Activated T-cell treated with anti-CD3 and anti-CD28 coated beads for 1 hour (primary cell): ENCODE measurements around the gene HOXD13.

Experiments used
- DNase-seq: peaks from one replicate; pipeline ENCODE4 v3.0.0-alpha.2; 2020; ENCODE audit warnings: low read depth

Gene HOXD13

GRCh38 chr2:176121190-176122051, 28.9 kb downstream of the HOXD13 start:
- no peak for DNase-seq

DNA sequence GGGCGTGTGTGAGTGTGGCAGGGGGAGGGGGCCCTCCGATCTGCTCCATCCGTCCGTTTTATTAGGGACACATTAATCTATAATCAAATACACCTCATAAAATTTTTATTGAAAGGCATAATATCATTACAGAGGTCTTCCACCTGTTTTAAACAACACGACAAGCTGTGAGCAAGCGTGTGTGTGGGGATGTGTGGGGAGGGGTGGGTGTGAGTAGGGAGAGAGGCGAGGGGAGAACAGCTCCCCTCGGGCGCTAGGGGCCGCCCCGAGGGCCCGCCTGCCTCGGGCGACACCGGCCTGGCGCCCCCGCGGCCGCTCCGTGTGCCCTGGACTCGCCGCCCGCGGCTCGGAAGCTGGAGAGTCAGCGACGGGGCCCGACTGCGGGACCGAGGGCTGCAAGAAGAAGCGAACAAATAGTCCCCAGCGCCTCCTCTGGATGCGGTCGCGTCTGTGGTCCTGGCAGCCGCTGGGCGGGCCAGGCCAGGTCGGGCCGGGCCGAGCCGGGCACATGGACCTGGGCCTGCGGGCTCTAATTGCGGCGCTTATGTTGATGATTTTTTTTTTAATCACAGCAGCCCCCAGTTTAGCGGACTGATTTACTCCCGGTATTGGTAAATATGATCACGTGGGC, 29.6 kb downstream of the HOXD13 start:
- DNase-seq, result no peak

- no peak for DNase-seq
Observed at GRCh38 chr2:176122683-176123410, 30.3 kb downstream of the HOXD13 start, which contains the start of gene HOXD9. TSS of gene HOXD9 (plus strand) at chr2:176122719. CDS start at chr2:176122769, 50 bp downstream.

DNA sequence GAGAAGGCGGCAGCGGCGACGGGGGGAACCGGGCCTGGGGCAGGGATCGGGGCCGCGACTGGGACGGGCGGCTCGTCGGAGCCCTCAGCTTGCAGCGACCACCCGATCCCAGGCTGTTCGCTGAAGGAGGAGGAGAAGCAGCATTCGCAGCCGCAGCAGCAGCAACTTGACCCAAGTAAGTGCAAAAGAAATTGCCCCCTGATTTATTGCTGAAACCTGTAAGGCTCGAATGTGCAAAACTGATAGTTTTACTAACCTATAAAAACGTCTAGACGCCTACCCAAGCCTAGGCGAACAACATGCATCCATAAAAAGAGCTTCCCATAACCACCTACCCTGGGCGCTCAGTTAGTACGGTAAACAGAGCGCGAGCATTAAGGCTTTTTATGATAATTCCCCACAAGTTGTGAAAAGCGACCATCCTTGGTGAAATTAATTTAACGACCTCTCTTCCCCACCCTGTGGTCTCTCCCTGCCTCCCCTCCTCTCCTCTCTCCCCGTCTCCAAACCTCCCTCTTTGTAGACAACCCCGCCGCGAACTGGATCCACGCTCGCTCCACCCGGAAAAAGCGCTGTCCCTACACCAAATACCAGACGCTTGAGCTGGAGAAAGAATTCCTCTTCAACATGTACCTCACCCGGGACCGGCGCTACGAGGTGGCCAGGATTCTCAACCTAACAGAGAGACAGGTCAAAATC, 31.0 kb downstream of the HOXD13 start:
- no peak for DNase-seq

DNA sequence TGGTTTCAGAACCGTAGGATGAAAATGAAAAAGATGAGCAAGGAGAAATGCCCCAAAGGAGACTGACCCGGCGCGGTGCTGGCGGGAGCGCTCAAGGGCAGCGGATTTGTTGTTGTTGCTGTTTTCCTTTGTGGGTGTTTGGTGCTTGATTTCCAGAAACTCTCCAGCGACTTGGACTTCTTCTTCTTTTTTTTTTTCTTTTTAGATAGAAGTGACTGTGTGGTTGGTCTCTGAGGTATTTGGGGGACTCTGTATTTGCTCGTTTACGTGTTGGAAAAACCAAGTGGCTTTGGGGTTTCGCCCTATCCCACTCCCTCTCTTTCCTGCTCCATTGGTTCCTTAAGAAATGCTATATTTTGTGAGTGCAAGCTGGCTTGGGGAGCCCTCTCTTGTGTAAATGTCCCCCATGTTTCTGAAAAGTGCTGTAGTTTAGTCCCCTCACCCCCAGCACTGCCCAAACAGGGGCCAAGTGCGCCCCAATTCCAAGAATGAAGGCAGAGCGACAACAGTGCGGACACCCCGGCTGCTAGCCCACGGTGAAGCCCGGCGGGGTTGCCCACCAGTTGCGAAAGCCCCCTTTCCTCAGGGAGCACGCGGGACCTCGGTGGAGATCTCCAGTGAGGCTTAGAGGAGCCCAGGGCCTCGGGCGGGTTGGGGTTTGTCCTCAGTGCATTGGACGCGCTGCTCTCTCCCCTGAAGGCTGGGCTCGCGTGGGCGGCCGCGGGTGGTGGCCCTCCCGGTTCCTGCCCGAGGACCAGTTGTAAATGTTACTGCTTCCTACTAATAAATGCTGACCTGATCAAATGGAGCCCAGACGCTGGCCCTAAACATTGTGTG, 31.8 kb downstream of the HOXD13 start:
- DNase-seq, result no peak

DNA sequence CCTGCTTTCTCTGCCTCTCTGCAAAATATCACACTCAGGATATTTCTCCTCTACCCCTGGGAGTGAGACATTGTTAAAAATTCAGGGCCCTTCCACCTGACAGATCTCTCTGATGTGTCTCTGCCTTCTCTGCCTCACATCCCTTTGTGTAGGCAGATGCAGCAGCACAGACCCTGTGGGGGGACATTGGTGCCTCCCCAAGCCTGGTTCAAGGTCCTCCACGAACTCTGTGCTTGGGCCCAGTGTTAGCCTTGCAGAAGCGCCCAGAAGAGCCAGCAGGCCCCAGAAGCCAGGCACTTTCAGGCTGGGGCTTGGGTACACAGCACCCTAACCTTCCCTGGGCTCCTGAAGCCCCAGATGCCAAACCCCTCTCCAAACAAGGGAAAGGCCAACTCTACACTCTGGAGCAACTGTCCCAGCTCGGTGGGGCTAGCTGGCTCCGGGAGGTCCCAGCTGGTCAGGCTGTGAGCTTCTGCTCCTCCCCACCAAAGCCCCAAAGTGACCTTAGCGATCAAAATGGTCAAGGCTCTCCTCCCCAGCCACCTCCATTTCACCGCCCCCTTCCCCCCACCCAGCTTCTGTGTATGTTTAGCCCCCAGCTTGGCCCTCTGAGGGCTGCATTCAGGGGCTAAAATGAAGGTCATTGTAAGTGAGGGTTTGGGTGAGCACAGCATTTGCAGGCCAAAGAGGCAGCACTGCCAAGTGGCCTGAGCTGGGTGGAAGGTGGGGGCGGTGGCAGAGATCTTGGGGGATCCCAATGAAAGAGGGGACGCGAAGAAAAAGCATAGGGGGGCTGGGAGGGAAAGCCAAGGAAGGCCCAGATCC, 32.6 kb downstream of the HOXD13 start:
- no peak for DNase-seq

- DNase-seq, result no peak
Observed at GRCh38 chr2:176125772-176126054, 33.2 kb downstream of the HOXD13 start.

DNA sequence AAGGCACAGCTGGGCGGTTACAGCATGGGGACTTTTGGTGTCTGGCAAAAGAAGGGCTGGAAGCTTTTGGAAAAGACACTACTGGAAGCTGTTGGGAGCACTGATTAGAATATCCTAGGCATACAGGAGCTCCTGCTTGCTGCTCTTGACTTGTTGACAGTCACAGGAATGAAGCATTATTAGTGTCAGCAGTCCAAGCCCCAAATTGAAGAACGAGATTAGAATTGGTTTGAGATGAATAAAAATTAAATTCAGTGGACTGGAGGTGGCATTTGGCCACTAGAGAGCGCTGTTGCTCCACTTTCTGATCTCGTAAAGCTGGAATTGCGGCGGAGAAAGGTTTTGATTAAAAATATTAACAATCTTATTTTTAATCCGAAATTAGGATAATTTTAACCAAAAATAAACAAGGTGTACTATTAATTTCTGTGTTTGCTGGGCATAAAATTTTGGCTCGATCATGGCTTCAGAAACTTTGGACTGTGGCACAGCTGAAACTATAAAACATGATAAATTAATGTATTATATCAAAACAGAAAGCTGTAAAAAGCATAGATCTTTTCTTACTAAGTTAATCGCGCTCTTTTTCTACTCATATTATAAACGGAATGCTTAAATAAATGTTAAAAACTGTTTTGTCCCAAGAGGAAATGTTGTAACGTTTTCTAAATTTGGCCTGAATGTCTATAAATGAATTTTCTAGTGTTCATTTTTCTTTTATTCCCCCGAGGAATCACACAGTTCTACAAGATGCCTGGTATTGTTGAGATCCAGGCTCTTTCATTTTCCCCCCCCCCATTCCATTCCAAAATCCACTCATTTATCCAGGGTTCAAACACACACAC, 34.6 kb downstream of the HOXD13 start:
- peak; percentile 67 for DNase-seq

DNA sequence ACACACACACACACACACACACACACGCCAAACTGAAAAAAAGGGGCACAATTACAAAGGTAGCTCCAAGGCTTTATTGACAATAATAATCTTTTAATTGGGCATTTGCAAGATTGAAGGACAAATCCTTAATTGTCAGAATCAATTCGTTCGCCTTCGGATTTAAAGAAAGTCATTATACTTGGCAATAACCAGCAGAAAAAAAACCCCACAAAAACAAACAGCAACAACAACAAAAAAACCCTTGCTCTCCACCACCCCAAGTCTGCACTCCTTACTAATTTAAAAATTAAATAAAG, 35.2 kb downstream of the HOXD13 start:
- no peak for DNase-seq

DNA sequence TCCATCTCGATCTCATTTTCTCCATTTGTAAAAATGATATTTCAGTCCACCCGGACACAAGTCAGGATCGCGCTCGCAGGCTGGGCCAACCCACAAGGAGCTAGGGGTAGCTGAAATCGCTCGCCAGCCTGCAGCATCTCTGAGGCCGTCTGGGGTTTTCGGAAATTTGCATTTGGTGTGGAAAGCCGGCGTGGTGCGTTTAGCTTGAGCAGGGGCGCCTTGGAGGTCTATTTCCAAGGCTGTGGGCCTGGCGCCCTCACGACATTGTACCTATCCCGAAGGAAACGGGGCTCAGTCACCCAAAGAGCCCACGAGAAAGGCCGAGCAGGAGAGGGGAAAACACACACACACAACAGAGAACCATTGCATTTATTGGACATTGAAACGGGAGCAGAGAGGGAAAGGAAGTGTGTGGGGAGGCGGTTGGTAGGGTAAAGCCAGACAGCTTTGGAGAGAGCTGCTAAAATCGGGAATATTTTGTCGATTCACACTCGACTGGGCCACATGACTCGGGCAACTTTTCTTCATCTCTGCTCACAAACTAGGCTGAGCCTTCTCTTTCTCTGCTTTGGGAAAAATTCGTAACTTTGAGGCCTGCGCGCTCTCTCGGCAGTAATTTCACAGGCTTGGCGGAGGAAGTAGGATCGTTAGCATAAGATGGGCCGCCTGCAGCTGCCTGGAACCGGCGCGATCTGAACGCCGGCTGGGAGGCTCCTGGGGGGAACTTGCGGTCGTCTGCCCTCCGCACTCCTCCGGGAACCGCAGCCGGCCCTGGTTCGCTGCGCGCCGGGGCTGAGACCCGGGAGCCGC, 35.9 kb downstream of the HOXD13 start:
- no peak for DNase-seq

GRCh38 chr2:176128982-176129796, 36.7 kb downstream of the HOXD13 start, which contains the start of gene HOXD8:
TSS of gene HOXD8 (plus strand) at chr2:176129705. CDS start at chr2:176130367, 662 bp downstream.
- DNase-seq, result no peak

DNA sequence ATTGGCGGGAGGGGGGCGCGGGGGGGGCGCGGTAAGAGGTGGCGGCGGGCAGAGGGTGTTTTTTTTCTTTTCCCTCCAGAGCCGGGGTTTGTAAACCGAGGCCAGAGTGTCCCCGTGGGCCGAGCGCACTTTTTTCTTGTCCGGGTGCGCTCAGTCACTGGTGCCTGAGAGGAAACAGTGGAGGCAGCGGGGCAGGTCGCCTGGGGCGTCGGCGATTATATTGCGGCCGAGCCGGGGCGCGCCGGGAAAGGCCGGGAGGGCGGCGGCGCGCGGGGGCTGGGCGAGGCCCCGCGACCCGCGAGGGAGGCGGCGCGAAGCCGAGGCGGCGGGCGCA, 37.3 kb downstream of the HOXD13 start:
- DNase-seq, result no peak

DNA sequence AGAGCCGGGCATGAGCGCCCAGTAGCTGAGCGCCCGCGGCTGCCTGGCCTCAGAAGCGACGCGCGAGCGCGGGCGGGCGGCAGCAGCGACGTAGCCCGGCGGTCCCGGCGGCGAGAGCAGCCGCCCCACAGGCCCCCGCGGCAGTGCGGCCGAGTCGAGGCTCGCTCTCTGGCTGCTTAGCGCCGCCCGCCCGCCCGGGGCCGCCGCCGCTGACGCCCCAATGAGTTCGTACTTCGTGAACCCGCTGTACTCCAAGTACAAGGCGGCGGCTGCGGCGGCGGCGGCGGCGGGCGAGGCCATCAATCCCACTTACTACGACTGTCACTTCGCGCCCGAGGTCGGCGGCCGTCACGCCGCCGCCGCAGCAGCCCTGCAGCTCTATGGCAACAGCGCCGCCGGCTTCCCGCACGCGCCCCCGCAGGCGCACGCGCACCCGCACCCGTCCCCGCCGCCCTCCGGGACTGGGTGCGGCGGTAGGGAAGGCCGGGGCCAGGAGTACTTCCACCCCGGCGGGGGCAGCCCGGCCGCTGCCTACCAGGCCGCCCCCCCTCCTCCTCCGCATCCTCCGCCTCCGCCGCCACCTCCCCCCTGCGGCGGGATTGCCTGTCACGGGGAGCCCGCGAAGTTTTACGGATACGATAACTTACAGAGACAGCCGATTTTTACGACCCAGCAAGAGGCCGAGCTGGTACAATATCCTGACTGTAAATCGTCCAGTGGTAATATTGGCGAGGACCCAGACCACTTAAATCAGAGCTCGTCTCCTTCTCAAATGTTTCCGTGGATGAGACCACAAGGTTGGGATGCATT, 37.8 kb downstream of the HOXD13 start:
- no peak for DNase-seq

GRCh38 chr2:176130957-176131847, 38.7 kb downstream of the HOXD13 start:
- no peak for DNase-seq

DNA sequence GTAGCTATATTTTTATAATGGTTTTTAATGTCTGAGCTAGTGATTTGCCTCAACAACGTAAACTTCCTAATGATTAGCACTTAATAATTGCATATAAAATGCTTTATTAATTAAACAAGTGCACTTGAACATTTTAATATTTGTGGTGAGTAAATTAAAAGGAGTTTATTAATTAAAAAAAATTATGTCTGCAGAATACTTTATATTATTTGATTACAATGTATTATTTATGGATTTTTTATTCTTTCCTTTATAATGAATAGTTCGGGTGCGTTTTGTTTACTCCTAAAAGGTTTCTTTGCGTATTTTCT, 39.3 kb downstream of the HOXD13 start:
- DNase-seq, result no peak
